ENCODE results near the gene PALLD. TPM values are rescaled to one million over a fixed set of nuclear protein-coding genes. Genes with fewer than 3 reads are reported as not detected.
"Not testable (repeated sequence)": the region's sequence is repeated elsewhere in the genome, so short reads cannot be mapped to it uniquely, and the experiment has no call there.

PALLD gene
- total RNA-seq, 1 experiment from 2014 or later, result 23.7 TPM

DNA sequence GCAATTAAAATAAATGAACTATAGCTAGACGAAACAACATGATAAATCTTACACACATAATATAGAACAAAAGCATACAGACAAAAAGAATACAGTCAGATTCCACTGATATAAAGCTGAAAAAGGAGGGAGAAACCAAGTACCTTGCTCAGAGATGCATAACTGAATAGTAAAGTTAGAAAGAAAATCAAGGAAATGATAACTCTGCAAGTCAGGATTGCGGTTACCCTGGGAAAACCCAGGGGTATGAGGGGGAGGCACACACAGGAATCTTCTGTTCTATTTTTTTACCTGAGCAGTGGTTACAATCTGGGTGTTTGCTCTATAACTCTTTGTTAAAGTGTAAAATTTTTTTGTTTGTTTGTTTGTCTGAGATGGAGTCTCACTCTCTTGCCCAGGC is 304.1 kb downstream of the PALLD start:
- ATAC-seq (no peak), DNase-seq (ENCODE audit: low spot score) (no peak)
- peaks cover 7% of the 10 kb centered on the region for H3K9me3 Mint-ChIP-seq
- peaks cover 5% of the 10 kb centered on the region for H3K36me3 Mint-ChIP-seq
- peaks cover 24% of the 10 kb centered on the region for H3K4me1 Mint-ChIP-seq
- no peak overlapping the region for H3K4me3 Mint-ChIP-seq
- CTCF ChIA-PET, result no interaction called here
- POLR2A ChIA-PET, result no interaction called here
- no peak overlapping the region for H3K27ac Mint-ChIP-seq
- no peaks in the 10 kb centered on the region for H3K27me3 Mint-ChIP-seq (ENCODE audit: low read depth)
- TF ChIP-seq ZNF232 (CRISPR knock-in tag; IDR thresholded peaks at IDR 0.05) (no peak), GABPB1 (CRISPR knock-in tag; IDR thresholded peaks at IDR 0.05) (no peak), ELF4 (CRISPR knock-in tag; IDR thresholded peaks at IDR 0.05; ENCODE audit: low read depth) (no peak), ZNF317 (CRISPR knock-in tag; IDR thresholded peaks at IDR 0.05; ENCODE audit: borderline replicate concordance, low read depth) (no peak), ZNF263 (CRISPR knock-in tag; IDR thresholded peaks at IDR 0.05; ENCODE audit: low read depth) (no peak), GRHL2 (CRISPR knock-in tag; IDR thresholded peaks at IDR 0.05; ENCODE audit: insufficient replicate concordance, severe bottlenecking) (no peak), TCF7 (CRISPR knock-in tag; IDR thresholded peaks at IDR 0.05; ENCODE audit: low read depth) (no peak), FOXK1 (CRISPR knock-in tag; IDR thresholded peaks at IDR 0.05) (no peak)
- TF ChIP-seq, protein P1, sequence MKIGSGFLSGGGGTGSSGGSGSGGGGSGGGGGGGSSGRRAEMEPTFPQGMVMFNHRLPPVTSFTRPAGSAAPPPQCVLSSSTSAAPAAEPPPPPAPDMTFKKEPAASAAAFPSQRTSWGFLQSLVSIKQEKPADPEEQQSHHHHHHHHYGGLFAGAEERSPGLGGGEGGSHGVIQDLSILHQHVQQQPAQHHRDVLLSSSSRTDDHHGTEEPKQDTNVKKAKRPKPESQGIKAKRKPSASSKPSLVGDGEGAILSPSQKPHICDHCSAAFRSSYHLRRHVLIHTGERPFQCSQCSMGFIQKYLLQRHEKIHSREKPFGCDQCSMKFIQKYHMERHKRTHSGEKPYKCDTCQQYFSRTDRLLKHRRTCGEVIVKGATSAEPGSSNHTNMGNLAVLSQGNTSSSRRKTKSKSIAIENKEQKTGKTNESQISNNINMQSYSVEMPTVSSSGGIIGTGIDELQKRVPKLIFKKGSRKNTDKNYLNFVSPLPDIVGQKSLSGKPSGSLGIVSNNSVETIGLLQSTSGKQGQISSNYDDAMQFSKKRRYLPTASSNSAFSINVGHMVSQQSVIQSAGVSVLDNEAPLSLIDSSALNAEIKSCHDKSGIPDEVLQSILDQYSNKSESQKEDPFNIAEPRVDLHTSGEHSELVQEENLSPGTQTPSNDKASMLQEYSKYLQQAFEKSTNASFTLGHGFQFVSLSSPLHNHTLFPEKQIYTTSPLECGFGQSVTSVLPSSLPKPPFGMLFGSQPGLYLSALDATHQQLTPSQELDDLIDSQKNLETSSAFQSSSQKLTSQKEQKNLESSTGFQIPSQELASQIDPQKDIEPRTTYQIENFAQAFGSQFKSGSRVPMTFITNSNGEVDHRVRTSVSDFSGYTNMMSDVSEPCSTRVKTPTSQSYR (CRISPR knock-in tag; IDR thresholded peaks at IDR 0.05), result no peak
- TF ChIP-seq, protein P2, sequence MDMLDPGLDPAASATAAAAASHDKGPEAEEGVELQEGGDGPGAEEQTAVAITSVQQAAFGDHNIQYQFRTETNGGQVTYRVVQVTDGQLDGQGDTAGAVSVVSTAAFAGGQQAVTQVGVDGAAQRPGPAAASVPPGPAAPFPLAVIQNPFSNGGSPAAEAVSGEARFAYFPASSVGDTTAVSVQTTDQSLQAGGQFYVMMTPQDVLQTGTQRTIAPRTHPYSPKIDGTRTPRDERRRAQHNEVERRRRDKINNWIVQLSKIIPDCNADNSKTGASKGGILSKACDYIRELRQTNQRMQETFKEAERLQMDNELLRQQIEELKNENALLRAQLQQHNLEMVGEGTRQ (CRISPR knock-in tag; IDR thresholded peaks at IDR 0.05), result no peak
- TF ChIP-seq, protein P3, sequence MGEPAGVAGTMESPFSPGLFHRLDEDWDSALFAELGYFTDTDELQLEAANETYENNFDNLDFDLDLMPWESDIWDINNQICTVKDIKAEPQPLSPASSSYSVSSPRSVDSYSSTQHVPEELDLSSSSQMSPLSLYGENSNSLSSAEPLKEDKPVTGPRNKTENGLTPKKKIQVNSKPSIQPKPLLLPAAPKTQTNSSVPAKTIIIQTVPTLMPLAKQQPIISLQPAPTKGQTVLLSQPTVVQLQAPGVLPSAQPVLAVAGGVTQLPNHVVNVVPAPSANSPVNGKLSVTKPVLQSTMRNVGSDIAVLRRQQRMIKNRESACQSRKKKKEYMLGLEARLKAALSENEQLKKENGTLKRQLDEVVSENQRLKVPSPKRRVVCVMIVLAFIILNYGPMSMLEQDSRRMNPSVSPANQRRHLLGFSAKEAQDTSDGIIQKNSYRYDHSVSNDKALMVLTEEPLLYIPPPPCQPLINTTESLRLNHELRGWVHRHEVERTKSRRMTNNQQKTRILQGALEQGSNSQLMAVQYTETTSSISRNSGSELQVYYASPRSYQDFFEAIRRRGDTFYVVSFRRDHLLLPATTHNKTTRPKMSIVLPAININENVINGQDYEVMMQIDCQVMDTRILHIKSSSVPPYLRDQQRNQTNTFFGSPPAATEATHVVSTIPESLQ (CRISPR knock-in tag; IDR thresholded peaks at IDR 0.05), result no peak

DNA sequence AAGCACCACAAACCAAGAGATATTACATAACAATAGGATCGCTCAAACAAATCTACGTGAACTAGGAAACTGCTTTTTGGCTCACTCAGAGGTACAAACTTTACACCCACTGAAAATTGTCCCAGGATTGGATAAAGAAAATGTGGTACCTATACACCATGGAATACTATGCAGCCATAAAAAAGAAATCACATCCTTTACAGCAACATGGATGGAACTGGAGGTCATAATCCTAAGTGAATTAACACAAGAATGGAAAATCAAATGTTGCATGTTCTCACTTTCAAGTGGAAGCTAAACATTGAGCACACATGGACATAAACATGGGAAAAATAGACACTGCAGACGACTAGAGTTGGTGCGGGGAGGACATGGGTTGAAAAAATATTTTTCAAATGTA is 305.4 kb downstream of the PALLD start:
- Mint-ChIP-seq H3K27me3 (ENCODE audit: low read depth) (no peaks in the 10 kb centered on the region), H3K4me1 (peaks cover 27% of the 10 kb centered on the region), H3K36me3 (peaks cover 5% of the 10 kb centered on the region), H3K9me3 (peaks cover 7% of the 10 kb centered on the region), H3K4me3 (no peak overlapping the region), H3K27ac (no peak overlapping the region)
- TF ChIP-seq, protein P4, sequence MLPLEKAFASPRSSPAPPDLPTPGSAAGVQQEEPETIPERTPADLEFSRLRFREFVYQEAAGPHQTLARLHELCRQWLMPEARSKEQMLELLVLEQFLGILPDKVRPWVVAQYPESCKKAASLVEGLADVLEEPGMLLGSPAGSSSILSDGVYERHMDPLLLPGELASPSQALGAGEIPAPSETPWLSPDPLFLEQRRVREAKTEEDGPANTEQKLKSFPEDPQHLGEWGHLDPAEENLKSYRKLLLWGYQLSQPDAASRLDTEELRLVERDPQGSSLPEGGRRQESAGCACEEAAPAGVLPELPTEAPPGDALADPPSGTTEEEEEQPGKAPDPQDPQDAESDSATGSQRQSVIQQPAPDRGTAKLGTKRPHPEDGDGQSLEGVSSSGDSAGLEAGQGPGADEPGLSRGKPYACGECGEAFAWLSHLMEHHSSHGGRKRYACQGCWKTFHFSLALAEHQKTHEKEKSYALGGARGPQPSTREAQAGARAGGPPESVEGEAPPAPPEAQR (CRISPR knock-in tag; IDR thresholded peaks at IDR 0.05), result no peak
- TF ChIP-seq, protein P5, sequence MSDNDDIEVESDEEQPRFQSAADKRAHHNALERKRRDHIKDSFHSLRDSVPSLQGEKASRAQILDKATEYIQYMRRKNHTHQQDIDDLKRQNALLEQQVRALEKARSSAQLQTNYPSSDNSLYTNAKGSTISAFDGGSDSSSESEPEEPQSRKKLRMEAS (CRISPR knock-in tag; IDR thresholded peaks at IDR 0.05), result no peak
- TF ChIP-seq, protein P6, sequence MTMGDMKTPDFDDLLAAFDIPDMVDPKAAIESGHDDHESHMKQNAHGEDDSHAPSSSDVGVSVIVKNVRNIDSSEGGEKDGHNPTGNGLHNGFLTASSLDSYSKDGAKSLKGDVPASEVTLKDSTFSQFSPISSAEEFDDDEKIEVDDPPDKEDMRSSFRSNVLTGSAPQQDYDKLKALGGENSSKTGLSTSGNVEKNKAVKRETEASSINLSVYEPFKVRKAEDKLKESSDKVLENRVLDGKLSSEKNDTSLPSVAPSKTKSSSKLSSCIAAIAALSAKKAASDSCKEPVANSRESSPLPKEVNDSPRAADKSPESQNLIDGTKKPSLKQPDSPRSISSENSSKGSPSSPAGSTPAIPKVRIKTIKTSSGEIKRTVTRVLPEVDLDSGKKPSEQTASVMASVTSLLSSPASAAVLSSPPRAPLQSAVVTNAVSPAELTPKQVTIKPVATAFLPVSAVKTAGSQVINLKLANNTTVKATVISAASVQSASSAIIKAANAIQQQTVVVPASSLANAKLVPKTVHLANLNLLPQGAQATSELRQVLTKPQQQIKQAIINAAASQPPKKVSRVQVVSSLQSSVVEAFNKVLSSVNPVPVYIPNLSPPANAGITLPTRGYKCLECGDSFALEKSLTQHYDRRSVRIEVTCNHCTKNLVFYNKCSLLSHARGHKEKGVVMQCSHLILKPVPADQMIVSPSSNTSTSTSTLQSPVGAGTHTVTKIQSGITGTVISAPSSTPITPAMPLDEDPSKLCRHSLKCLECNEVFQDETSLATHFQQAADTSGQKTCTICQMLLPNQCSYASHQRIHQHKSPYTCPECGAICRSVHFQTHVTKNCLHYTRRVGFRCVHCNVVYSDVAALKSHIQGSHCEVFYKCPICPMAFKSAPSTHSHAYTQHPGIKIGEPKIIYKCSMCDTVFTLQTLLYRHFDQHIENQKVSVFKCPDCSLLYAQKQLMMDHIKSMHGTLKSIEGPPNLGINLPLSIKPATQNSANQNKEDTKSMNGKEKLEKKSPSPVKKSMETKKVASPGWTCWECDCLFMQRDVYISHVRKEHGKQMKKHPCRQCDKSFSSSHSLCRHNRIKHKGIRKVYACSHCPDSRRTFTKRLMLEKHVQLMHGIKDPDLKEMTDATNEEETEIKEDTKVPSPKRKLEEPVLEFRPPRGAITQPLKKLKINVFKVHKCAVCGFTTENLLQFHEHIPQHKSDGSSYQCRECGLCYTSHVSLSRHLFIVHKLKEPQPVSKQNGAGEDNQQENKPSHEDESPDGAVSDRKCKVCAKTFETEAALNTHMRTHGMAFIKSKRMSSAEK (CRISPR knock-in tag; IDR thresholded peaks at IDR 0.05; ENCODE audit: borderline replicate concordance), result no peak
- TF ChIP-seq HMGA2 (CRISPR knock-in tag; IDR thresholded peaks at IDR 0.05) (no peak), NR2C2 (CRISPR knock-in tag; IDR thresholded peaks at IDR 0.05) (no peak)
- DNase-seq (ENCODE audit: low spot score) (no peak), ATAC-seq (no peak)
- ChIA-PET POLR2A (no interaction called here), CTCF (no interaction called here)

DNA sequence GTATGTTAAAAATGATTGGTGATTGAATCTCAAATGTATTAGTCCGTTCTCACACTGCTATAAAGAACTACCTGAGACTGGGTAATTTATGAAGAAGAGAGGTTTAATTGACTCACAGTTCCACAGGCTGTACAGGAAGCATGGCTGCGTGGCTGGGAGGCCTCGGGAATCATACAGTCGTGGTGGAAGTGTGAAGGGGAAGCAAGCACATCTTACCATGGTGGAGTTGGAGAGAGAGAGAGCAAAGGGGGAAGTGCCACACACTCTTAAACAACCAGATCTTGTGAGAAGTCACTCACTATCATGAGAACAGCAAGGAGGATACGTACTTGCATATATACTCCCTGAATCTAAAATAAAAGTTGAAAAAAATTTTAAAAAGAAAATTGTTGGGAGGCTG is 306.2 kb downstream of the PALLD start:
- H3K36me3 Mint-ChIP-seq; ATAC-seq; H3K9me3 Mint-ChIP-seq; DNase-seq (ENCODE audit: low spot score); H3K4me3 Mint-ChIP-seq; H3K27me3 Mint-ChIP-seq (ENCODE audit: low read depth): not testable (repeated sequence)
- ChIA-PET POLR2A (interaction anchor here (0.6 kb wide), 1 partner anchor 42 kb away, joined by 10 read pairs; no protein-coding TSS in a partner anchor), CTCF (interaction anchor here (1.8 kb wide), 1 partner anchor 118 kb away, joined by 6 read pairs; no protein-coding TSS in a partner anchor)
- Mint-ChIP-seq H3K27ac (peak overlapping the region; percentile 95), H3K4me1 (peaks cover 27% of the 10 kb centered on the region)

Measured in WTC11 (cell line).